Activated naive CD4-positive, alpha-beta T cell treated with anti-CD3 and anti-CD28 coated beads, Interleukin-2, amount 50 U/mL, for 24 hours (primary cell): ENCODE results near the gene SS18.

ENCODE experiments used
- H3K27ac Mint-ChIP-seq: one replicate; pipeline ENCODE4 v1.8.0; 2021; ENCODE audit warnings: mild to moderate bottlenecking, mixed read lengths
- H3K27me3 Mint-ChIP-seq: one replicate; pipeline ENCODE4 v1.8.0; 2021; ENCODE audit warnings: mixed read lengths
- H3K36me3 Mint-ChIP-seq: one replicate; pipeline ENCODE4 v1.8.0; 2021; ENCODE audit warnings: mixed read lengths
- H3K4me1 Mint-ChIP-seq: one replicate; pipeline ENCODE4 v1.8.0; 2021; ENCODE audit warnings: mixed read lengths
- H3K4me3 Mint-ChIP-seq: one replicate; pipeline ENCODE4 v1.8.0; 2021; ENCODE audit warnings: mild to moderate bottlenecking, mixed read lengths
- H3K9me3 Mint-ChIP-seq: one replicate; pipeline ENCODE4 v1.8.0; 2021; ENCODE audit warnings: mixed read lengths

SS18 gene

DNA sequence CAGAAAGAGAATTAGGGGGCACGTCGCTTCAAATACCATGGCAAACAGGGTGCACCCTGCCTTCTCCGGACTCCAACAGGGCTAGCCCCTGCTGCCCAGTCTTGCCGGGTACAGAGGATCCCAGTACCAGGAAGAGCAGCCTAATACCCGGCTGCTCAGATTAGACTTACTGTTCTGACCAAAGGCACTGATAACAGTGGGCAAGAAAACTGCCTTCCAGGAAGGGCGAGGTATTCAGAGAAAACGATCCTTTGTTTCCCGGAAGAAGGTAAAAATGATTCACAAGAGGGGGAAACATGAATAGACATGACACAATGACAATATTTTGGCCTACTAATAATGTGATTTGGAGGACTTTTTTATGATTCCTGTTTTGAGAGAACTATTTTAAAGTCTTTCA lies 99.9 kb downstream of the SS18 start:
- H3K9me3 Mint-ChIP-seq = no peaks in the 10 kb centered on the region
- H3K4me1 Mint-ChIP-seq = no peaks in the 10 kb centered on the region
- H3K27me3 Mint-ChIP-seq = peaks cover 2% of the 10 kb centered on the region
- no peaks in the 10 kb centered on the region for H3K36me3 Mint-ChIP-seq
- no peak overlapping the region for H3K4me3 Mint-ChIP-seq
- no peak overlapping the region for H3K27ac Mint-ChIP-seq

DNA sequence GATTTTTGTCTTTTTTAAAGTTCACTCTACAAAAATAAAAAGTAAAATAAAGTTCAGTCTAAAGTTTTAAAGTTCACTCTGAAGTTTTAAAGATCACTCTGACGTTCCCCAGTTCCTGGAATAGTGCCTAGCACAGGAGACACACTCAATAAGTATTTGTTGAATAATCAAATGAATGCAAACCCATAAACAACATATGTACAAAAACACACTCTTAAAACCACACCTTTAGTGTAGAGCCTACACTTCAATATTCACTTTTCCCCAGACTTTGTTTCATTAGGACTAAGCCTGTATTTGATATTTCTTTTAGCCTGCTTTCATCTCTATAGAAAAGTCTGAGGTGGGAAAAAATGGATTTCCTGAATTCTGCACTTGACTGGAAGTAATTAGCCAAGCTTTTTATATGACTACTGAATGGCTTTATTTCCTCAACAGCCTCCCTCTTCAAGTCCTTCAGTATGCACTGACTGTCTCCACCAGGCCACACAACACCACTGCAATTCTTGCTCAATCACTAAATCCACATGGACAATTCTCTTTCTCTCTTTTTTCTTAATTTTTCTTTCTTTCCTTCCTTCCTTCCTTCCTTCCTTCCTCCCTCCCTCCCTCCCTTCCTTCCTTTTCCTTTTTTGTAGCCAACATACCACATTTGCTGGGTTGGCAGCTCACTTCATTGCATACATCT lies 104.6 kb downstream of the SS18 start:
- Mint-ChIP-seq H3K27ac (no peak overlapping the region), H3K4me3 (no peak overlapping the region), H3K9me3 (no peaks in the 10 kb centered on the region), H3K4me1 (no peaks in the 10 kb centered on the region), H3K36me3 (no peaks in the 10 kb centered on the region), H3K27me3 (peaks cover 2% of the 10 kb centered on the region)

DNA sequence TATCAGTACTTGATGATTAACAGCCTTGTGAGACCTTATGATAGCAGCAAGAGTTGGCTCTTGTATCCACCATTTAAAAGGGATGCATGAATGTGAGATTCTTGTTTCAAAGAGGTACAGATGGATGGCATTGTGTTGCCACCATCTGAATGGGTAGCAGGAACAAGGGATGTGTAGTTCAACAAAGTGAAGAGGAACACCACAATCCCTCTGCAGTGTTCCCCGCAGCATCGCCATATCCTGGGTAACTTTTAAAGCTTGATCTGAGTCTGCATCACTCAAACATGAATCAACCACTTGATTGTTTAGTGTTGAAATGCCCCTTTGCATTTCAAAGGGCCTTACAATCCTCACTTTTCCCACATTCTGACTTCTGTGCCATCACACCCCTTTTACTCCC lies 106.7 kb downstream of the SS18 start:
- Mint-ChIP-seq H3K36me3 (no peaks in the 10 kb centered on the region), H3K9me3 (no peaks in the 10 kb centered on the region), H3K27me3 (no peaks in the 10 kb centered on the region), H3K4me1 (no peaks in the 10 kb centered on the region), H3K27ac (no peak overlapping the region), H3K4me3 (no peak overlapping the region)

- Mint-ChIP-seq H3K27me3 (no peaks in the 10 kb centered on the region), H3K4me1 (no peaks in the 10 kb centered on the region)
Observed at GRCh38 chr18:25982961-25983360, 107.5 kb downstream of the SS18 start.

DNA sequence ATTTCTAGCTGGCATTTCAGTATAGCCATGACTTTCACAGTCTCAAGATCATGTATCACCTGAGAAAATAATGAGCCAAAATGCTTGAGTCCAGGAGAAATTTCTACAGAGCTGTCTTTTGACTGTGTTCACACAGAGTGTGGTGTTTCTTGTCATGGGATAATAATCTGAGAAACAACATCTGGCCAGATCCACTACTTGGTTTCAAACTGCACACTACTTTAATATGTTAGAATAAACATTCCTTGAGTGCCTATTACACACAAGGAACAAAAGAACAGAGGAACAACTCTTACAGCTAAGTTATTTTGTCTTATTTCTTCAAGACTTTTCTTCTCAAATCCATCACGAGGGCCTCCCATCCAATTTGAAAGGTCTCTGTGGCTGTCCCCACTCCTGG lies 108.3 kb downstream of the SS18 start:
- Mint-ChIP-seq H3K27me3 (no peaks in the 10 kb centered on the region), H3K27ac (no peak overlapping the region), H3K36me3 (no peaks in the 10 kb centered on the region), H3K4me1 (peaks cover 4% of the 10 kb centered on the region), H3K9me3 (no peaks in the 10 kb centered on the region), H3K4me3 (no peak overlapping the region)

More at GRCh38 chr18:25982961-25983360, 107.5 kb downstream of the SS18 start:
- H3K4me3 Mint-ChIP-seq = no peak overlapping the region
- H3K27ac Mint-ChIP-seq = no peak overlapping the region
- H3K9me3 Mint-ChIP-seq = no peaks in the 10 kb centered on the region
- no peaks in the 10 kb centered on the region for H3K36me3 Mint-ChIP-seq

- Mint-ChIP-seq H3K36me3 (no peaks in the 10 kb centered on the region), H3K27ac (no peak overlapping the region), H3K4me3 (no peak overlapping the region), H3K4me1 (peaks cover 4% of the 10 kb centered on the region), H3K27me3 (no peaks in the 10 kb centered on the region), H3K9me3 (no peaks in the 10 kb centered on the region)
Observed at GRCh38 chr18:25979369-25980040, 110.9 kb downstream of the SS18 start.

DNA sequence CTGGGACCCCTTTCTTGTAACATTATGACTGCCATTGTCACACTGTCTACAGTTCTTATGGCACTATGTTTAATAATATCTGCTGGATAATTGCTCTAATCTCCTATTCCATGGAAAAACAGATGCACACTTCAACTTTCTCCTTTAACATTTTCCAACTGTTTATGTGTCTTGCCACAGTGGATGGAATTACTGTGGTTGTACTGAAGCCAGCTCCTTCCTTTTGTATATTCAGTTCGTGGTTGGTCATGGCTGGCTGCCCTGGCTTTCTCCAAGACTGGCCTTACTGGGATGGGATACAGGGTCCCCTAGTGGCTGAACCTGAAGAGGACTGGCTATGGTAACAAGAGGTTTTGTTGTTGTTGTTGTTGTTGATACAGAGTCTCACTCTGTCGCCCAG lies 113.9 kb downstream of the SS18 start:
- Mint-ChIP-seq H3K36me3 (peaks cover 1% of the 10 kb centered on the region), H3K27ac (no peak overlapping the region), H3K4me3 (no peak overlapping the region), H3K27me3 (peaks cover 2% of the 10 kb centered on the region), H3K4me1 (peaks cover 4% of the 10 kb centered on the region), H3K9me3 (no peaks in the 10 kb centered on the region)

DNA sequence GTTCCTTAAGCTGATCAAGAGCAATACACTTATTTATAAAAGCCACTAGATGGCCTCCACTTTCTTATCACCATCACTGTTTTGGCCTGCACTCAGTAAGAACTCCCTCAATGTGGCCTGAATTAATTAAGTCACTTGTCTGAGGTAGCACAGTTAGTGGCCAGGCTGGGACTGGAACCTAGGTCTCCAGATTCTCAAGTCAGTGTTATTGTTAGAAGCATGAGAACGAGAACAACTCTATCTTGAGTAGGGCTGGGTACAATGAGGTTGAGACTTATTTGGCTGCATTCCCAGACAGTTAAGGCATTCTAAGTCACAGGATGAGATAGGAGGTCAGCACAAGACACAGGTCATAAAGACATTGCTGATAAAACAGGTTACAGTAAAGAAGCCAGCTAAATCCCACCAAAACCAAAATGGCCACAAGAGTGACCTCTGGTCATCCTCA lies 115.8 kb downstream of the SS18 start:
- H3K27ac Mint-ChIP-seq = no peak overlapping the region
- peaks cover 1% of the 10 kb centered on the region for H3K36me3 Mint-ChIP-seq
- H3K9me3 Mint-ChIP-seq = no peaks in the 10 kb centered on the region
- H3K4me1 Mint-ChIP-seq = peaks cover 4% of the 10 kb centered on the region
- no peak overlapping the region for H3K4me3 Mint-ChIP-seq
- peaks cover 2% of the 10 kb centered on the region for H3K27me3 Mint-ChIP-seq
